ENCODE measurements around the gene REM2.

- TF ChIP-seq CTCF (IDR thresholded peaks at IDR 0.05 in 4 of 5, conservative IDR thresholded peaks at IDR 0.05 in 1 of 5): no peak
- TF ChIP-seq POLR2A (IDR thresholded peaks at IDR 0.05): no peak
Measured at GRCh38 chr14:22903742-22904087, 20.7 kb downstream of the REM2 start.
